ENCODE results near the gene NACC2.

DNA sequence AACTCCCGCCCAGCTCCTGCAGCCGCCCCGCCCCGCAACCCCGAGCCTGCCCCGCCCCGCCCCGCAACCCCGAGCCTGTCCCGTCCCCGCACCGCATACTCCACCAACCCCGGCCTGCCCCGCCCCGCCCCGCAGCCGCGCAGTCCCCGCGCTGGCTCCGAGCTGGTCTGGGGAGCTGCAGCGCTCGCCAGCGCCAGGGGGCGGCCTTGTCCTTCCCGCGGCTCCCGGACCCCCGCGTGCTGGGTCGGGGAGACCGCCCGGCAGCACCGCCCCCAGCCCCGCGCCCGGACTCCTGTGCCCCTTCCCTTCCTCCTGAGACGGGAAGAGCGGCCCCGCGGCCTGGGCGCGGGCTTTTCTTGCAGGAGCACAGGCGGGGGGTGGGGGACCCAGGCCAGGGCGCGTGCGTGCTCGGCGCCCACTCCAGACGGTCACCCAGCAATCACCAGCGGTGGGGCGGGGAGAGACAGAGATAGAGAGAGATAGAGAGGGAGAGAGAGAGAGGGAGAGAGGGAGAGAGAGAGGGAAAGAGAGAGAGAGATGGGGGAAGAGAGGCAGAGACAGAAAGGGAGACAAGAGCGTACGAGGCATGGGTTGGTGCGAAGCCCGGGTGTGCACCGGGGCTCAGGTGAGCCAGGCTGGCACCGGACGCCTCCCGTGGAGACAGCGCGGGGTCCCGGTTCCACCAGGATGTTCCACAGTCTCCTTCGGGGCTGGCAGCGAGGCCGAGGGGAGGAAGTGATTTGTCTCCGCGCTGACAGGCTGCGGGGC lies 38.3 kb upstream of the NACC2 start:
- TF ChIP-seq POLR2A (IDR thresholded peaks at IDR 0.05): no peak
- TF ChIP-seq, protein P1, sequence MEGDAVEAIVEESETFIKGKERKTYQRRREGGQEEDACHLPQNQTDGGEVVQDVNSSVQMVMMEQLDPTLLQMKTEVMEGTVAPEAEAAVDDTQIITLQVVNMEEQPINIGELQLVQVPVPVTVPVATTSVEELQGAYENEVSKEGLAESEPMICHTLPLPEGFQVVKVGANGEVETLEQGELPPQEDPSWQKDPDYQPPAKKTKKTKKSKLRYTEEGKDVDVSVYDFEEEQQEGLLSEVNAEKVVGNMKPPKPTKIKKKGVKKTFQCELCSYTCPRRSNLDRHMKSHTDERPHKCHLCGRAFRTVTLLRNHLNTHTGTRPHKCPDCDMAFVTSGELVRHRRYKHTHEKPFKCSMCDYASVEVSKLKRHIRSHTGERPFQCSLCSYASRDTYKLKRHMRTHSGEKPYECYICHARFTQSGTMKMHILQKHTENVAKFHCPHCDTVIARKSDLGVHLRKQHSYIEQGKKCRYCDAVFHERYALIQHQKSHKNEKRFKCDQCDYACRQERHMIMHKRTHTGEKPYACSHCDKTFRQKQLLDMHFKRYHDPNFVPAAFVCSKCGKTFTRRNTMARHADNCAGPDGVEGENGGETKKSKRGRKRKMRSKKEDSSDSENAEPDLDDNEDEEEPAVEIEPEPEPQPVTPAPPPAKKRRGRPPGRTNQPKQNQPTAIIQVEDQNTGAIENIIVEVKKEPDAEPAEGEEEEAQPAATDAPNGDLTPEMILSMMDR (IDR thresholded peaks at IDR 0.05): peak in 3 of 6 experiments; percentile 20 to 47 (median 37)
